Activated CD4-positive, CD25-positive, alpha-beta regulatory T cell treated with anti-CD3 and anti-CD28 coated beads, Interleukin-2, amount 50 U/mL, for 24 hours (primary cell): ENCODE data around the gene PHLDB2.
A peak's percentile ranks its signal among the peaks of the same experiment; 100 is the strongest.

Source experiments
- ATAC-seq, 2 donors: fragments of 150-1000 bp; cut with Tn5 transposase; one replicate each; pipeline ENCODE4 v1.10.0; 2021; ENCODE audit warnings: mild to moderate bottlenecking in 1 of 2, moderate library complexity in 1 of 2

PHLDB2 gene

DNA sequence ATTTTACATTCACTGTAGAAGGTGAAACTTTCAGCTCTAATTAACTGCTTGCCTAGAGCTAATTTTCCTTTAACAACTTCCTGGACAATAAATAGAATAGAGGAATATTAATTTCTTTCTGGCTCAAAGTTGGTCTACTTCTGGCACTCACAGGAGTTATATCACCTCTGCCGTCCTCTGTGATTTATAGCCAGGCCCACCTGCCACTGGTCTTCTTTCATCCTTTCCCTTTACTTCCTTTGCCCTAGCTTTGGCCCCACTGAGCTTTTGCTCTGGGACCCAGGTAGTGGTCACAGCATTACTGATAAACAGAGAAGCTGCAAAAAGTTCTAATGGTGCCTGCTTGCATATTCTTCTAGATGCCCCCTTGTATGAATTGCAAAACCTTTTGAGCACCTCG lies 70.4 kb downstream of the PHLDB2 start:
- ATAC-seq, result no peak

DNA sequence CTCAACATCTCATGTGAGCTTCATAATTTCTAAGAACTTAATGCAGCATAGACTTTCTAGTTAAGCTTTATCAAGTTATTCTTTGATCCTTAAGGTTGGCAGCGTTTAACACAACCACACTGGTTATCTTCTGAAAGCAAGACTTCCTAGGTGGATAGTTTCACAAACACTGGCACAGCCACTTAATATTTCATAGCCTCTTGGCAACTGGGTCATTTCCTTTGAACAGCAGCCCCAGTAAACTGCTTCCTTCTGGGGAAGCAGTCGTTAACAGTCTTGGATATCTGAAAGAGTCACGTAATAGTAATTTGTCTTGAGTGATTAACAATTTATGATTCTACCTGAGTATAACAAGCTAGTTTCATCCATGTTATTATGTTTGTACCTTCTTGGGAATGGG lies 73.9 kb downstream of the PHLDB2 start:
- no peak for ATAC-seq

DNA sequence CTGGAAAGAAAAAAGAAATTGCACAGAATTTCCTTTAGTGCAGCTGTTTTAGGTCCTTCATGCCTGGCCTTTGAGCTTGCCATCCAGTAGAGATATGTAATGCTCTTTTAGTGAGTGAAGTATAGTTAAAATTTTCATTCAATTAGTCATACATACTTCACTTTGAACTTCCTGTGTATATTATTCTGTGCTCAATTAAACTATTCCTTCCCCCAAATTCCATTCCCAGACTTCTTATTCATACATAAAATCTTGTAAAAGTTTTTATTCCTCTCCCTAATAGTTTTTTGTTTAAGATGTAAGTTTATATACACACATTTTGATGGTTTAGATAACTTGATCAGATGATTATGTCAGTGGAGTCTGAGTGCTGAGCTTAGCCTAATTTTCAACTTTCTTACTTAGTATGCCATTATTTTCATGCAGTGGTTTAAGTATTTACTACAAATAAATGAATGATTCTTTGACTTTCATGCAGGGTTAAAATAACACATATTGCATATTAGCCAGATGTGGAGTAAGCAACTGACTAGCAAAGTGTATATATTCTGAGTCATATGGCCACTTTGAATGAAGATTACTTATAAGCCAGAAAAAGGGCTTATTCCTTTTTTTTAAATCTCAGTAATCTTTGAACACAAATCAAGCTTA lies 77.3 kb downstream of the PHLDB2 start:
- no peak for ATAC-seq

DNA sequence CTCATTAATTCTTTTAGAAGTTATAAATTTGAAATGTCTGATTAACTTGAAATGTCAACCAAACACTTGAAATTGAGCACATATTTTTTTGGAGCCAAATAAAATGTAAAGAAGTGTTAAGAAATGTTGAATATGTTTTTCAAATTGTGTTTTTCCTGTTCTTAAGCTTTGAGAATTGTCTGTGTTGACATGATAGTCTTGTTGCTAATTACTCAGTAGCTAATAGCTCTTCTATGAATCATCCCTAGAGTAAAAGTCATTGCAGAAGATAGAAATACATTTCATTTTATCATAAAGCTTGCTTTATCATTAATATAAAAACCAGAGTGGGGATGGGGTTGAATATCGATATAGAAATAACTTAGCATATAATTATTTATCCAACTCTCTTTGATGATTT lies 77.9 kb downstream of the PHLDB2 start:
- ATAC-seq, result no peak

DNA sequence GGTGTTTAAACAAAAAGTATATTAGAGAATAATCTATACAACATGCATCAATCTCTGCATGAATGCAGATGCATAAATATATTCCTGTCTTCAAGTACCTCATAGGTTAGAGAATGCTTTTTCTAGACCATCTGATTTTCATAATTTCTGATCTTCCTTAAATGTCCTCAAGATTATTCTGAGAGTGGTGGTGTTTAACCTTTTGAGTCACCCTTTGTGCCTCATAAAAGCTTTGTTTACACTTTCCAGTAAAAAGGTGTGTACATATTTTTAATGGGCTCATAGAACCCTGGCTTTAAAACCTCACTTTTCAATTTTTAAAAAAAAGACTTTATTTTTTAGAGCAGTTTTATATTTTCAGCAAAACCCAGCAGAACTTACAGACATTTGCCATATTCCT lies 78.8 kb downstream of the PHLDB2 start:
- no peak for ATAC-seq

DNA sequence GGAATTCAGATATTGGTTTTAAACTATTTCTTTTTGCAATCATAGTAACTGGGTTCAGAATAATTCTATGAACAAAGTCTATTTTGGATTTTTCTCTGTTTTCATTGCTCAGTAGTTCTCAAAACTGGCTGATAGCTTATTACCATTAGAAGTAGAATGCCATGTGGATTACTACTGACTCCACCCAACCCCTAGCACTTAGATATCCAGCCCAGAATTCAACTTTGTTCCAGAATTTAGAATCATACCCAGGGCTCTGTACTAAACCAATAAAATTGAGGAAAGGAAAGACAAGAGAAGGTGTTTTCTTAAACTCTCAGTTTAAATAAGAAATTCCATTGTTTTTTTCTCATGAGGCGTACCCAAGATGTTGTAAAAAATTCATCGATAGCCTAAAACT lies 80.8 kb downstream of the PHLDB2 start:
- no peak for ATAC-seq

DNA sequence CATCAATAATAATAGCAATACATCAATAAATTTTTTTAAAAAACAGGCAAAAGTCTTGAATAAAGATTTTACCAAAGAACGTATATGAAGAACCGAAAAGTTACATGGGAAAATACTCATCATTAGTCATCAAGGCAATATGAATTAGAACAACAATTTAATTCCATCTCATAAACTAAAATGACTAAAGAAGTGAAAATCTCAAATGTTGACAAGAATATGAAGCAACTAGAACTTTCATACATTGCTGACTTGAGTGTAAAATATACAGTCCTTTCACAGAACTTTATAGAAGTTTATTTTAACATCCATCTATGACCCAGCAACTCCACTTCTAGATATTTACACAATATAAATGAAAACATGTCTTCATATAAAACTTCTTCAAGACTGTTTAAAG lies 84.5 kb downstream of the PHLDB2 start:
- ATAC-seq, result no peak

DNA sequence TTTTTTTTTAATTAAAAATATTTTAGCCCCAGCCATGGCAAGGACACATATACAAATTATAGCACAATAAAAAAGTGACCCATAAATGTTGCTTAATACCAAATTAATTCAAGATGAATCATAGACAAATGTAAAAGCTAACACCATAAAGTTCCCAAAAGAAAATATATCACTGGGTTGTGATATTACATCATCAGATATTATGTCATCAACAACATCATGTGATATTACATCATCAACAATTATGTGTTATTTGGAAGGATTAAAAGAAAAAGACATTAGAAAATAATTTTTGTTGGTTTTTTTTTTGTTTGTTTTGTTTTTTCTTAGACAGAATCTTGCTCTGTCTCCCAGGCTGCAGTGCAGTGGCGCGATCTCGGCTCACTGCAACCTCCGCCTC lies 85.3 kb downstream of the PHLDB2 start:
- ATAC-seq, result no peak

DNA sequence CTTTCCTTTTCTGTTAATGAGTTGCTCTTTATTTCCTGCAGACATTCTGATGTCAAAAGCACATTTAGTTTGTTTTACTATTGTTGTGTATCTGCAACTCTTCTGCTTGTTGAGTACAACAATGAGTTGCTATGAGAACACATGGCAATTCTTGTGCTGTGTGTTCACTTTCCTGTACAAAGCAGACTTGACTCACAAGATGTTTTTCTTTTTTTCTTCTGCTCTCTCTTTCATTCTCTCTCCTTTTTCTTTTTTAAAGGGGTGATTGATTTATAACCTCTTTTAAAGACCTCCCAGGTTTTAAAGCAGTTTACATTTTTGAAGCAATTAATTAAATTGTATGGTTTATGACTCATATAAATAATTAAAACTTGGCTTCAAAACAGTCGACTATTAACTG lies 88.2 kb downstream of the PHLDB2 start:
- ATAC-seq, result no peak

DNA sequence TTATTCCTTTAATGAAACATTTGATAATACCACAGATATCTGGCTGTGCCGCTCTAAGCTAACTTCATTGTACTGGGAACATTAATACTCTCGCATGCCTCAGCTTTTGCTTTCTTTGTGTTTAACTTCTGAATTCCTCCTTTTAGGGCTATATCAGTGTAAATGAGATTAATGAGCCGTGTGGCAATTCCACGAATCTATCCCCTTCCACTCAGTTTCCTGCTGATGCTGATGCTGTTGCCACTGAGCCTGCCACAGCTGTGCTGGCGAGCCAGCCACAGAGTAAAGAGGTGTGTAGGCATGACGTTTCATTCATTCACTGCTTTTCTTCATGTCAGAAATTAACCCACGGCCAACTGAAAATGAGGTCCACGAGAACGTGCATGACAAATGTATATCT lies 89.7 kb downstream of the PHLDB2 start:
- ATAC-seq, result no peak

DNA sequence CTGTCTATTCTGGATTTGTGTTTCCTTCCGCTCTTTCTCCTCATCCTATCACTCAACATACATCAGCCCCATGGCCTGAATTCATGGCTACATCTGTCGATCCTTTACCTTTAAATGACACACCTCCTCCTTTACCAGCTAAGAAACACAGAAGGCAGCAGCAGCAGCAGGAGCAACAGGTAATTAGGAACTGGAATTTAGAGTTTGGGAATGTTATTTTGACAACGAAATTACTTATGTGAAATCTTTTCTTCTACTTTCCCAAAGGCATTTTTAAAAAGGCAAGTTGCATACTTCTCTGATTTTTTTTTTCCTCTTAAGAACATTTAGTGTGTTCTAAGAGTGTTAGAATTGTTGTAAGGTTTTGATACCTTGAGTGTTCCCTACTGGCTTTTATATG lies 90.6 kb downstream of the PHLDB2 start:
- no peak for ATAC-seq

DNA sequence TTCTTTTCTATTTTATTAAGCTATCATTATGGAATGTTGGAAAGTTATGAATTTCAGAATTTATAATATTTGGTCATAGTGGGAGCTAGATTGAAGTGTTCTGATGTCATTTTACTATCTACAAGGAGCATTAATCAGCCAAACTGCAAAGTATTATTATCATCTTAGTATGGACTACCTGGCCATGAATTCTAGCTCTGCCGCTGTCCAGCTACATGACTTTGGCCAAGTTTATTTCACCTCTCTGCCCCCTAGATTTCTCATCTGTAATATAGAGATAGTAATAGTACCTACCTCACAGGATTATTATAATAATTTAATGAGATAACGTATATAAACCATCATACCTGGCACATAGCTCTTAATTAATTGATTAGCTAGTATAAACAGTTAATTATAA lies 92.0 kb downstream of the PHLDB2 start:
- no peak for ATAC-seq

DNA sequence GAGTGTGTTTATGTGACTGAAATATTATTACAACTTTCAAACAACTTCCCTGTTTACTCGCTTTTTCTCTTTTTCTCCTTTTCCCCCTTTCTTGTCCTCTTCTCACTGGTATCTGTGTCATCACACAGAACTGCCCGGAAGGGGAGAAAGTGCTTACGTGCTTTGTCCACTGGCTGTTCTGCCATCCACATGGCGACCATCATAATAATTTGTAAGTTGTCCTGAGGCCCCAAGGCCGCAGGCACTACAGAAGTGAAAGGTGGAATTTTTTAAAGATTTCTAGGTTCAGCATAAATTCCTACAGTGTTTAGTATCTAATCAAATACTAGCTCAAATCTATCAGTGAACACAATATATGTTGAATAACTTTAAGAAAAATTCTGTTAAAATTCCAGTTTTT lies 93.0 kb downstream of the PHLDB2 start:
- no peak for ATAC-seq

DNA sequence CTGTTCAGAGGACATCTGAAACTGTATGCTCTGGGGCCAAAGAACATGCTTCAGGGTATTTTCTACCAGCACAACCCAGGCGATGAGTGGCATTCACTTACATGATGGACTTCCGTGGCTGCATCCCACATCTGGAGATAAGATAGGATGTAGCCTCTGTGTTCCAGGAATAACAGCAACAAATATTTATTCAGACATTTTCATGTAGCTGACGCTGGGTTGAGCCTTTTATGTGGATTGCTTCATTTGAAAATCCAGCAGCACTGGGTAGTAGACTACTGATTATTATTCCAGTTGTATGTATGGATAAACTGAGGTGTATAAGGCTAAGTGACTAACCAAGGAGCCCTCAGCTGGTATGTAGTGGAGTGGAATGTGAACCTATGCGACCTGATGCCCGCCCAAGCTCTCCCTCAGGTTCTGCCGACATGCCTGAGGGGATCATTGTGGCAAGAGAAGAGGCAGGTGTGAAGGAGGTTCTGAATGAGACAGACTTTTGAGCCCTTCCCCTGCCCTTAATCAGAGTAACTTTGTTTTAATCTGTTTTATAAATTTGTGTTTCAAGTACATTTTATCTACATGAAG lies 93.9 kb downstream of the PHLDB2 start:
- ATAC-seq, result no peak

DNA sequence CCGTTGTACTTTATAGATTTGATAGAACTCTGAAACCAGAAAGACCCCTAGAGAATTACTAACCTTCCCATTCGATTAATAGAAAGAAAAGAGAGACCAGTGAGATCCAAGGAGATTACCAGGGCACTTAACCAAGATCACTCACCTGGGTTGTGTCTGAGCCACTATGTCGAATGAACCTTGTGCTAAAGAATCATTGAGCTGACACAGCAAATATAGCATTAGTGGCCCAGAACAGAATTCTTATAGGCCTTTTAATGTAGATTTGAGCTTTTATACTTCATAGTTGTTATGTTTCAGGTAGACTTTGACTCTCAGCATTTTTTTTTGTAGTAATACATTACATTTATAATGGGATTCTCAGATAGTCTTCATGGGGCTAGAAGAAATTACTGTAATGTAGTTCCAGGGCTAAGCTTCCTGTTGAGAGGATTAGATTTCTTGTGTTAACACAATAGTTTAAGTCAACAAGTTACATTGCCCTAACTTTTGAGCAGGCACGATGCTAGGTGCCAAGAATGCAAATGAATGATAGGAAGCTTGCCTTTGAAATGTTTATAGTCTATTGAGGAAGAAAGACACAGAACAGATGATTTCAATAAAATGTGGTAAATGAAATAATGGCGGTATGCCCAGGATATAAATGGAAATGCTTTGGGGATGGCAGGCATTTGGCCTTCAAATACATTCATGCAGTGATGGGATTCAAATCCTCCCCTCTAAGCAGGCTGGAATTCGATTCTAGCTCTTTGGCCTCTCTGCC lies 95.3 kb downstream of the PHLDB2 start:
- ATAC-seq, result no peak

DNA sequence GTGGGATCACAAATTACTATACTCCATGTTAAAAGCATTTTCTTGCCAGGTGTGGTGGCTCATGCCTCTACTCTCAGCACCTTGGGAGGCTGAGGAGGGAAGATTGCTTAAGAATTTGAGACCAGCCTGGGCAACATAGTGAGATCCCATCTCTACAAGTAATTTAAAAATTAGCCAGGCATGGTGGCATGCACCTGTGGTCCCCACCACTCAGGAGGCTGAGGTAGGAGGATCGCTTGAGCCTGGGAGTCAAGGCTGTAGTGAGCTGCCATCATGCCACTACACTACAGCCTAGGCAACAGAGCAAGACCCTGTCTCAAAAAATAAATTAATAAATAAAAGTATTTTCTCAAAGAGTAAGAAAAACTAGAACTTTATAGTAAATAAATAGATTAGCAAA lies 96.8 kb downstream of the PHLDB2 start:
- ATAC-seq, result no peak

DNA sequence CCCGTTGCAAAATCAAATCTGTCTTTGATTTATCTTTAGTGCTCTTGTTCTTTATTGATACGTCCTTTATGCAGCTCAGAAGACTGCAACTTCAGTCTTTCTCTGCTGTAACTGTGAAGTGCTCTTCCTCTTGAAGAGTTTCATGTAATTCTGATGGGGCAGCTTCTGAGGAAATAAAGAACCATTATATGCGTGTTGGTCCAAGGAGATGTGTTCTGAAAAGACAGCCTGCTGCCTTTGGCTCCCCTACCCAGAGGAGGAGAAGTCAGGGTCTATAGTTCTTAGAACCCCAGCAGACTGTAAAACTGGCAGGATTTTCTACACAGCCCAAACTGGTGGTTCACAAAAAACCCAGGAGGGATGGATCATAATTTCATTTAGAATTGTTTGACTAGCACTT lies 97.4 kb downstream of the PHLDB2 start:
- ATAC-seq, result no peak

DNA sequence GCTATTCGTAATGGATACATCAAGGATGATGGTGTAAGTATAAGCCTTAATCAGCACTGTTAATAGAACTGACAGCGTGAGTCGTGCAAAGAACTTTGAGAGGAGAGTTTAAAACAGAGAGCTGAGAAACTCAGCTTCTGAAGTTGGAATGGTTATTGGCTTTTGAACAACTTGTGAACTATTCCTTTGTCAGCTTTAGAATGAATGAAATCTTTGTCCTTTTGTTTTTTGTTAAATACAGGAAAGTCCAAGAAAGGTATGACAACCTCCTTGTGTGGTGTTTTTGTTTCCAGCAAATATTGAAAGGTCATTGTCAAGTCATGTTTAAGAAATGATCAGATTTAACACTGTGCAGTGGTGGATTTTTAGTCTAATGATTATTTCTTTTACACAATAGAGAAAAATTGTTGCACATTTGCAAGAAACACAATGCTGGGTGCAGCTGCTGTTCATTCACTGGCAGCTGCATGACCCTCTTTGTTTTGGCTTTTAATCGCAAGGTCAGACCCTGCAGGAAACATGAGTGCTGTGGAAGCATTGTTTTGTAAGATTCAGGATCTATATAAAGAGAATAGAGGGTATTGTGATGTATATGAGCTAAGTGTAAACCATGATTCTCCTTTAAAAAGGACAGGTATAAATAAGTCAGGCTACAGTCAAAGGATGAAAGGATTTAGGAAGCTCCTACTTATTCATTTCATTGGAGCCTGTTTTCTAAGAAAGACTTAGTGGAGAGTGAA lies 98.1 kb downstream of the PHLDB2 start:
- ATAC-seq, result no peak

DNA sequence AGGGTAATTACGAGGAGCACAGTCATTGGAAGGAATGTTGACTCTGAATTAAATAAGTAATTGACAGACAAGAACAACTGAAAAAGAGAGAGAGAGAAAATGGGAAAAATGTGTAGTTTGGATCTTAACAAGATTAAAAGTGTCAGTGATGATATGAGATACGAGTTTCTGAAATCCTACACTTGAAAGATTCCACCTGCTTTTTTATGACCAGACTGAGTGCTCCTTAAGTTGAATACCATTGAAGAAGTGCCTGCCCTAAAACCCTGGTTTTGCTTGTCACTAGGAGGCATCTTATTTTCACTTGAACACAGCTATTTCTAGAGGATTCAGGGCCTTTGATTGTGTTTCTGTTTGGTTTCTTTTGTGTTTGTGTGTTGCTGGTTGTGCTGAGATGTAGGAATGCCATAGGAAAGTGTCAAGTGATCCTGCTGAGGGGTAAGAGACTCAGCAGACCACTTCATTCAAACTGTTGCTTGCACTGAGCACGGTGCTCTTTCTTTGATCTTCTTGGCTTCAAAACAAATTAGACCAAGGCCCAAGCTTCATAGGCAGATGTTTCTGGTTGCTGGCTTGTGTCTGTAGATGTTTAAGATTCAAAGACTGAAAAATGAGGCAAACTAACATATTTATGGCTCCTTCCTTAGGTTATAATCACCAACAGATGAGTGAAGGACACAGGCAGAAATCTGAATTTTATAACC lies 102.5 kb downstream of the PHLDB2 start:
- no peak for ATAC-seq

DNA sequence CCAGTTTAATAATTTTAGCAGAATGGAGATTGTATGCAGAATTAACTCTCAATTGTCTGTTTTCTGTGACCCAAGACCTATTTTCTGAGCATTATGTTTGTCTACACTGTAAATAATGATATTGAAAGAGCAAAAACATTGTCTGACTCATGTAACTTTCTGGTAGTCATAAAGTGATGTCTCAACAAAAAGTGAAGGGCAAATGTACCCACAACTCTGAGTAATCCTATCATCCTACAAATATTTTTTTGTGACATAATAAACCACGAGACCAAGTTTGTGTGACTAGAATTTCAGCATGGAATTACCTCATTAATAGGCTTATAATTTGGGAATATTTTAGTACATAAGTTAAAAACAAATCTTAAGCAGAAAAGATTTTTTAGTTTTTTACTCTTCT lies 104.4 kb downstream of the PHLDB2 start:
- ATAC-seq, result peak; percentile 69 to 84

DNA sequence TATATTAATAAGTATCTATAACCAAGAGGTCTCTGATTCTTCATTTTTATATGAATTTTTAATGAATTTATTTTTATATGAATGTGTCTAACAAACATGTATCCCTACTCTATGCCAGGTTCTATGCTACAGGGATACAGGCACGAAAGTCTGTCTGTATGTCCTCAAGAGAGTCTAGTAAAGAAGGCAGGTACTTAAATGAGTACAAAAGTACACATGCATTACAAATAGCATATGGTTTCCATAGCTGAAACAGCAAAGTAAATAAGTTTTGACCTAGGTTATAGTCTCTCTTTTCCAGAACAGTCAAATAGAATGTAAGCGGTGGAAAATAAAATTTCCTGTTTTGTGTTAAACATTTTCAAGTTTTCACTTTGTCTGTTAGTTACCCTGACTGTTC lies 106.4 kb downstream of the PHLDB2 start:
- ATAC-seq, result peak in 1 of 2 donors; percentile 6

DNA sequence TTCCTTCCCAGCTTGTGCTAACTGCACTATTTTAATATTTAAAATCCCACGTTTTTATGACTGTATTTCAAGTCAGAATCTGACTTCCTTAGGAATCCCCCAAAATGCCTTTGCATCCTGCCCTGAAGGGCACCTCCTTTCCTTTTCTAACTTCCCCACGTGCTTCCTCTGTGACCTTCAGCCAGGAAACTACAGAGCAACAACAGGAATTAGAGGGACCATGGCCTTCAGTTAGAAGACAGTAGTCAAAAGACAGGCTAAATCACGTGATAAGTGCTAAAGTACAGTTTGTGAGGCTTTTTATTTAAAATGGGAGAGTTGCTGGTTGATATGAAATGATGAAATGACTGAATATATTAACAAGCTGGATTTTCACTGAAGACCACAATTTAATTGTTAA lies 108.0 kb downstream of the PHLDB2 start:
- no peak for ATAC-seq

DNA sequence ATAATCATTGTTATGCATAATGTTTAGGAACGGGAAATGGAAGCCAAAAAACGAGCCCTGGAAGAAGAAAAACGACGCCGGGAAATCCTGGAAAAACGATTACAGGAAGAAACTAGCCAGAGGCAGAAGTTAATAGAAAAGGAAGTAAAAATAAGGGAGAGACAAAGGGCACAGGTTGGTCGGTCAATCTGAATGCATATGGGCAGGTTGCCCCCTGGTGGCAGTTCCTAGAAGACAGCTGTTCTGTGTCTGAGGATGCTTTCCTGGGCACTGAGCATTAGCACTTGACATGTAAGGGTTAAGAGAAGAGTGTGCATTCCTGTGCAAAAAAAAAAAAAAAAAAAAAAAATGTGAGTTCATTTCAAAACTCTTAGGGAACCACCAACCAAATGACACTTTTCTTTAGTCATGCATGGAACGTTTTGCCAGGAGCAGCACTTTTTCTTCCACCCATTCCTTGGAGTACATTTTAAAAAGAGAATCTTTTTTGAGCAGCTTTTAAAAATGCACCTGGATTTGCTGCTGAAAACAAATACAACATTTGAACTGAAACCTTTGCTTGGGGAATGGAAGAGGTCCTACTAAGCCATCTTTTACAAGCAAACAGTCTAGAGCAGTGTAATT lies 108.7 kb downstream of the PHLDB2 start:
- peak; percentile 68 to 72 for ATAC-seq
